Lower leg skin (tissue), 3 donors: ENCODE data around the gene SP110.

Experiments used
- POLR2A ChIP-seq, 2 donors: fragments of 450-650 bp; IDR thresholded peaks; one replicate each; pipeline ENCODE4 v1.6.1; 2016 to 2017; ENCODE audit warnings: antibody characterized with exemption in 2 of 2, mild to moderate bottlenecking in 1 of 2, moderate library complexity in 1 of 2
- TF ChIP-seq, protein P1 (sequence below), 3 donors: fragments of 450-650 bp; IDR thresholded peaks; one replicate each; pipeline ENCODE4 v1.5.1; 2016; ENCODE audit warnings: antibody characterized with exemption in 3 of 3, mild to moderate bottlenecking in 3 of 3, moderate library complexity in 2 of 3

- TF ChIP-seq POLR2A (IDR thresholded peaks at IDR 0.05): no peak
- TF ChIP-seq, protein P1, sequence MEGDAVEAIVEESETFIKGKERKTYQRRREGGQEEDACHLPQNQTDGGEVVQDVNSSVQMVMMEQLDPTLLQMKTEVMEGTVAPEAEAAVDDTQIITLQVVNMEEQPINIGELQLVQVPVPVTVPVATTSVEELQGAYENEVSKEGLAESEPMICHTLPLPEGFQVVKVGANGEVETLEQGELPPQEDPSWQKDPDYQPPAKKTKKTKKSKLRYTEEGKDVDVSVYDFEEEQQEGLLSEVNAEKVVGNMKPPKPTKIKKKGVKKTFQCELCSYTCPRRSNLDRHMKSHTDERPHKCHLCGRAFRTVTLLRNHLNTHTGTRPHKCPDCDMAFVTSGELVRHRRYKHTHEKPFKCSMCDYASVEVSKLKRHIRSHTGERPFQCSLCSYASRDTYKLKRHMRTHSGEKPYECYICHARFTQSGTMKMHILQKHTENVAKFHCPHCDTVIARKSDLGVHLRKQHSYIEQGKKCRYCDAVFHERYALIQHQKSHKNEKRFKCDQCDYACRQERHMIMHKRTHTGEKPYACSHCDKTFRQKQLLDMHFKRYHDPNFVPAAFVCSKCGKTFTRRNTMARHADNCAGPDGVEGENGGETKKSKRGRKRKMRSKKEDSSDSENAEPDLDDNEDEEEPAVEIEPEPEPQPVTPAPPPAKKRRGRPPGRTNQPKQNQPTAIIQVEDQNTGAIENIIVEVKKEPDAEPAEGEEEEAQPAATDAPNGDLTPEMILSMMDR (IDR thresholded peaks at IDR 0.05): no peak
Measured at GRCh38 chr2:230226051-230226551, 6.3 kb upstream of the SP110 start.
